ENCODE measurements around the gene SAP30L.

The SAP30L gene

DNA sequence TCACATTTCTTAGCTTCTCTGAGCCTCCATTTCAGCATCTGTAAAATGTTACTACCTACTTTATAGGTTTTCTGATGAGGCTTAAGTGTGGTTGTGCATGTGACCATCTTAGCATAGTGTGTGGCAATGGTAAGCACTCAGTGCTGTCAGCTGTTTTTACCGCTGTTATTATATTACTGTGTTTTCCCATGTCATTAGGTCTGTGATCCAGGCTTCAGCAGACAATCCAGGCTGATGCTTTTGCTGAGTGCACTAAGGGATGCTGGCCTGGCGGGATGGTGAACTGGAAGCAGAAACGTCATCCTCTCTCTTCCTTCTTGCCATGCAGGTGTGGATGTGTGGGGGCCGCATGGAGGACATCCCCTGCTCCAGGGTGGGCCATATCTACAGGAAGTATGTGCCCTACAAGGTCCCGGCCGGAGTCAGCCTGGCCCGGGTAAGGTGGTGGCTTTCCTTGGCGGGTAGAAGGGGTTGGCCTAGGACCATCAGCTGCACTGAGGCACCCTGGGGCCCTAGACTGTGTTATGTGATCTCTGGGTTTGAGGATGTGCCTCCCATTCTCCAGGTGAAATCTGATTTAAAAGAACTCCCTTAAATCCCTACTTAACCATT lies 41.9 kb upstream of the SAP30L start:
- Histone ChIP-seq H3K4me3 (no peak overlapping the region), H3K9me3 (ENCODE audit: low read depth, low read length) (no peaks in the 10 kb centered on the region), H3K27ac (no peak overlapping the region), H3K36me3 (ENCODE audit: insufficient read depth, low read length) (no peaks in the 10 kb centered on the region), H3K9ac (ENCODE audit: insufficient read length) (no peak overlapping the region)
- TF ChIP-seq POLR2AphosphoS5 (IDR thresholded peaks at IDR 0.05; ENCODE audit: borderline replicate concordance, low read depth, low read length) = no peak
- no peak for TF ChIP-seq FOXP2 (optimal IDR thresholded peaks at IDR 0.05; ENCODE audit: control extremely low read depth, extremely low read length, insufficient read depth)
- TF ChIP-seq EZH2 (IDR thresholded peaks at IDR 0.05) = no peak
- no peak for DNase-seq (ENCODE audit: low read depth, low spot score)

DNA sequence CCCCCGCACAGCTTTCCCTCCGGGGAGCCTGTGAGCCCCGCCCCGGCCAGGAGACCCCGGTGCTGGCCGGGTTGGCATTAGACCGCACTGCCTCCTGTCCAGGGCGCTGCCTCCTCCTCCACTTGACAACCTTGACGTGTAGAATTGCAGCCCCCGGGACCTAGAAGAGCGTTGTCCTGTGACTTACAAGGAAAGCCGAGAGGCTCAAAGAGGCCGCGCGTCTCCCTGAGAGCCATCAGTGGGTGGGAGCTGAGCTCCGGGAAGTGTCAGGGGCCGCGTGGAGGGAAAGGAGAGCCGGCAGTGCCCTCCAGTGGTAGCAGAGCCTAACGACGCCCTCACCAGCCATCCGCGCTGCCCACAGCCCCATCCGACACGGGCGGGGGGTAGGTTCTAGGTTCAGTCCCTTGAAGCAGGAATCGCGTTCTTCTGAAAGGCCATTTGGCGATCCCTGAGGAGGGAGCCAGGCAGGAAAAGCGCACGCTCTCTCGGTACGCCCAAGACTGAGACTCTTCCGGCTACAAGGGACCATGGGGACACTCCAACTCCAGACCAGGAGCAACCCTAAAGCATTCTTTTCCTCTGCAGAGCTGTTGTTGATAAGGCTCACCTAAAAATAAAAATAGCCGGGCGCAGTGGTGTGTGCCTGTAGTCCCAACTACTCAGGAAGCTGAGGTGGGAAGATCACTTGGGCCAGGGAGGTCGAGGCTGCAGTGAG lies 40.6 kb upstream of the SAP30L start:
- TF ChIP-seq EZH2 (IDR thresholded peaks at IDR 0.05) (no peak), FOXP2 (optimal IDR thresholded peaks at IDR 0.05; ENCODE audit: control extremely low read depth, extremely low read length, insufficient read depth) (no peak), POLR2AphosphoS5 (IDR thresholded peaks at IDR 0.05; ENCODE audit: borderline replicate concordance, low read depth, low read length) (no peak)
- Histone ChIP-seq H3K36me3 (ENCODE audit: insufficient read depth, low read length) (no peaks in the 10 kb centered on the region), H3K9me3 (ENCODE audit: low read depth, low read length) (no peaks in the 10 kb centered on the region), H3K9ac (ENCODE audit: insufficient read length) (peak overlapping the region; percentile 53), H3K4me3 (peak overlapping the region; percentile 61), H3K27ac (no peak overlapping the region)
- peak; percentile 5 for DNase-seq (ENCODE audit: low read depth, low spot score)

DNA sequence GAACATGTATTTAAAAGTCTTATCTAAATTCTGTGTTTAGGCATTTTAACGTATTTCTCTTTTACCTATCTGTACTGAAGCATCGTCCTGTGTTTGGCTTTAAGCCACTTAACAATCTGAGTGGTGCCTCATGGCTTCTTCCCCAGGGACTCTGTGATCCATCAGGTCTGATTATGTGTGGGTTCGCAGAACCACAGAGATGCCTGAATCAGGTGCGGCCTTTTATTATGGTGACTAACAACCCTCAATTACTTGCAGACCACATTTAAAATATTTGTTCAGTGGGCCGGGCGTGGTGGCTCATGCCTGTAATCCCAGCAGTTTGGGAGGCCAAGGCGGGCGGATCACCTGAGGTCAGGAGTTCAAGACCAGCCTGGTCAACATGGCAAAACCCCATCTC lies 39.6 kb upstream of the SAP30L start:
- no peak for TF ChIP-seq POLR2AphosphoS5 (IDR thresholded peaks at IDR 0.05; ENCODE audit: borderline replicate concordance, low read depth, low read length)
- TF ChIP-seq EZH2 (IDR thresholded peaks at IDR 0.05) = no peak
- no peak for TF ChIP-seq FOXP2 (optimal IDR thresholded peaks at IDR 0.05; ENCODE audit: control extremely low read depth, extremely low read length, insufficient read depth)
- Histone ChIP-seq H3K27ac (no peak overlapping the region), H3K9ac (ENCODE audit: insufficient read length) (no peak overlapping the region), H3K36me3 (ENCODE audit: insufficient read depth, low read length) (no peaks in the 10 kb centered on the region), H3K4me3 (no peak overlapping the region), H3K9me3 (ENCODE audit: low read depth, low read length) (no peaks in the 10 kb centered on the region)
- no peak for DNase-seq (ENCODE audit: low read depth, low spot score)

DNA sequence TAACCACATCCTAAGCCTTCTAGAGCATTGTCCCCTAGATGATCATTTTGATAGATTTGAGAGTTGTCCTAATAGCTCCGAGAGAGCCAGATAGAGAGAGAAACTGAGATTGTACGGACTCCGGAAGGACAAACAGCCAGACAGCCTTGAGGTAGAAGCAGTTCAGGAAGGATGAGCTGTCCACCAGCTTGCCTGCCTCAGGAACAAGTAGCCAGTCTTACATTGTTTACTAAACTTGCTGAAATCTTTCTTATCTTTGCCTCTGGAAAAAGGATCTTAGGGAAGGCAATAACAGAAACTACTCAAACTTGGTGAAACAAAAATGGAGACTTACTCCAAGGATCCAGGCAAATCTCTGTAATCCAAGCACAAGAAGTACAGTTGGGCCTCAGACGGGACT lies 39.0 kb upstream of the SAP30L start:
- DNase-seq (ENCODE audit: low read depth, low spot score) = no peak
- TF ChIP-seq EZH2 (IDR thresholded peaks at IDR 0.05) = no peak
- H3K27ac ChIP-seq = no peak overlapping the region
- H3K9me3 ChIP-seq (ENCODE audit: low read depth, low read length) = no peaks in the 10 kb centered on the region
- no peak overlapping the region for H3K9ac ChIP-seq (ENCODE audit: insufficient read length)
- no peaks in the 10 kb centered on the region for H3K36me3 ChIP-seq (ENCODE audit: insufficient read depth, low read length)
- no peak overlapping the region for H3K4me3 ChIP-seq

DNA sequence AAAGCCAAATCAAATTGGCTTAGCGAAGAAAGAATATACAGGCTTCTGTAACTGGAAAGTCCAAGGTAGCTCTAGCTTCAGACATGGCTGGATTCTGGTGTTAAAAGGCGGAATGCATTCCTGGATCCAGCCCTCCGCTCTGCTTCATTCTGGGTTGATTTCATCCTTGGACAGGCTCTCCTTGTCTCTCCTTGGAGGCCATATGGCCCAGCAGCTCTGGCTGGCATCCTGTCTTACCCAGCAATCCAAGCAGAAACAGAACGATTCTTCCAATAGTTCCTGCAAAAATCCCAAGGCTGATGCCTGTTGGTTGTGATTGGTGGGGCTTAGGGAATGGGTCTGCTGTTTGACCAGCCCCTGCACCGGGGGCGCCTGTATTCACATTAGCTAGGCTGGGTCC lies 37.0 kb upstream of the SAP30L start:
- Histone ChIP-seq H3K4me3 (no peak overlapping the region), H3K9me3 (ENCODE audit: low read depth, low read length) (no peaks in the 10 kb centered on the region), H3K27ac (no peak overlapping the region), H3K9ac (ENCODE audit: insufficient read length) (no peak overlapping the region), H3K36me3 (ENCODE audit: insufficient read depth, low read length) (no peaks in the 10 kb centered on the region)
- TF ChIP-seq POLR2AphosphoS5 (IDR thresholded peaks at IDR 0.05; ENCODE audit: borderline replicate concordance, low read depth, low read length) = no peak
- no peak for TF ChIP-seq FOXP2 (optimal IDR thresholded peaks at IDR 0.05; ENCODE audit: control extremely low read depth, extremely low read length, insufficient read depth)
- TF ChIP-seq EZH2 (IDR thresholded peaks at IDR 0.05) = no peak
- no peak for DNase-seq (ENCODE audit: low read depth, low spot score)

DNA sequence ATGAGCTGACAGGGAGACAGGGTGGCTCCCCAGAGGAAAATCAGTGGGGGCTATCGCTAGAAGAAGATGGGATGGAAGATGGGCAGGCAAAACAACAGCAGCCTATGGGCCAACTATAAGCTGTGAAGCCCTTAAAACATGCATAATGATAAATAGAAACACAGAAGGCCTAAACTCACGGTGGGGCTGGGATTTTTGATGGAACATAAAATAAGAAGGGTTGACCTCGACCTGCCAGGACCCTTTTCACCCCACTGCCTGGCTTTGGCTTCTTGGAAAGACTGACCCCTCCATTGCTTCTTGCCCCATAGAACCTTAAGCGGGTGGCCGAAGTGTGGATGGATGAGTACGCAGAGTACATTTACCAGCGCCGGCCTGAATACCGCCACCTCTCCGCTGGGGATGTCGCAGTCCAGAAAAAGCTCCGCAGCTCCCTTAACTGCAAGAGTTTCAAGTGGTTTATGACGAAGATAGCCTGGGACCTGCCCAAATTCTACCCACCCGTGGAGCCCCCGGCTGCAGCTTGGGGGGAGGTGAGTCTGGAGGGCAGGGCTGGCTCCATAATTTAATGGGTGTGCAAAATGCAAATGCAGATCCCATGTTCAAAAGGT lies 36.5 kb upstream of the SAP30L start:
- no peak overlapping the region for H3K9ac ChIP-seq (ENCODE audit: insufficient read length)
- H3K27ac ChIP-seq = no peak overlapping the region
- H3K4me3 ChIP-seq = no peak overlapping the region
- no peaks in the 10 kb centered on the region for H3K9me3 ChIP-seq (ENCODE audit: low read depth, low read length)
- H3K36me3 ChIP-seq (ENCODE audit: insufficient read depth, low read length) = no peaks in the 10 kb centered on the region
- no peak for DNase-seq (ENCODE audit: low read depth, low spot score)
- TF ChIP-seq EZH2 (IDR thresholded peaks at IDR 0.05) (no peak), FOXP2 (optimal IDR thresholded peaks at IDR 0.05; ENCODE audit: control extremely low read depth, extremely low read length, insufficient read depth) (no peak), POLR2AphosphoS5 (IDR thresholded peaks at IDR 0.05; ENCODE audit: borderline replicate concordance, low read depth, low read length) (no peak)

DNA sequence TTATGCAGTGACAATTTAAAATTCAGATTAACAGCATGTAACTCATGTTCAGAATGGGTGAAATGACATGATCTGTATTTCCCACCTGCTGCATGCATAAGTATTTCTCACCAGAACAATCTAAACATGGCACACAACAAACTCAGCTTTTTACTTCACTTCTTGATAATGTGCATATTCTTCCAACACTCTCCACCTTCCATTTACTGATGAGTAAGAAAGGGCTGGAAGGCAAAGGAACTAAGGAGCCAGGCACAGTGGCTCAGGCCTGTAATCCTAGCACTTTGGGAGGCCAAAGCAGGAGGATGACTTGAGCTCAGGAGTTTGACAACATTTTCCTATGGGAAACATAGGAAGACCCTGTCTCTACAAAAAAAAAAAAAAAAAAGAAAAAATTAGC lies 35.8 kb upstream of the SAP30L start:
- TF ChIP-seq EZH2 (IDR thresholded peaks at IDR 0.05) (no peak), FOXP2 (optimal IDR thresholded peaks at IDR 0.05; ENCODE audit: control extremely low read depth, extremely low read length, insufficient read depth) (no peak), POLR2AphosphoS5 (IDR thresholded peaks at IDR 0.05; ENCODE audit: borderline replicate concordance, low read depth, low read length) (no peak)
- no peak overlapping the region for H3K4me3 ChIP-seq
- no peak for DNase-seq (ENCODE audit: low read depth, low spot score)
- no peak overlapping the region for H3K27ac ChIP-seq
- no peak overlapping the region for H3K9ac ChIP-seq (ENCODE audit: insufficient read length)
- H3K36me3 ChIP-seq (ENCODE audit: insufficient read depth, low read length) = no peaks in the 10 kb centered on the region
- no peaks in the 10 kb centered on the region for H3K9me3 ChIP-seq (ENCODE audit: low read depth, low read length)

DNA sequence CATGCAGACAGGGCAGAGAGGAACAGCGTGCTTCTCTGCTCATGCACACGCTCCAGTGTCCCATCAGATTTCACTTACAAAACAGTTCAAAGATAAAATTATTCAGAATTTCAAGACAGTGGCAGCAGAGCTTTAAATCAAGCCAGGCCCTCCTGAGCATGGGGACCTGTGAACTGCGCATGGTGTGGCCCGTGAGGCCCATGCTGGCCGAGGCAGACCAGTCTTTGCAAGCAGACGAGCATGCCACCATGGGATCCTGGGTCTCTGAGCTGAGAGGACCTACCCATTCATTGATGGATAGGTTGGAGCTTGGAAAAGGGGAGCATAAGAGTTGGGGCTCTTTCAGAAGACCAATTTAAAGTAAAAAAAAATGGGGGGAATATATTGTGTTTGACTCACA lies 35.0 kb upstream of the SAP30L start:
- no peak for DNase-seq (ENCODE audit: low read depth, low spot score)
- Histone ChIP-seq H3K36me3 (ENCODE audit: insufficient read depth, low read length) (no peaks in the 10 kb centered on the region), H3K4me3 (no peak overlapping the region), H3K27ac (no peak overlapping the region), H3K9me3 (ENCODE audit: low read depth, low read length) (no peaks in the 10 kb centered on the region), H3K9ac (ENCODE audit: insufficient read length) (no peak overlapping the region)
- no peak for TF ChIP-seq POLR2AphosphoS5 (IDR thresholded peaks at IDR 0.05; ENCODE audit: borderline replicate concordance, low read depth, low read length)
- no peak for TF ChIP-seq FOXP2 (optimal IDR thresholded peaks at IDR 0.05; ENCODE audit: control extremely low read depth, extremely low read length, insufficient read depth)
- no peak for TF ChIP-seq EZH2 (IDR thresholded peaks at IDR 0.05)

Measured in SK-N-MC (cell line).